Activated CD8-positive, alpha-beta memory T cell treated with anti-CD3 and anti-CD28 coated beads, Interleukin-2, amount 10 ng/mL, durations not matched to agents 7 days and 5 days (primary cell): Measurements from ENCODE around the gene RIN2. TPM values are rescaled to one million over a fixed set of nuclear protein-coding genes. Genes with fewer than 3 reads are reported as not detected.
"Not testable (repeated sequence)": the region's sequence is repeated elsewhere in the genome, so short reads cannot be mapped to it uniquely, and the experiment has no call there.

Experiments used
- ATAC-seq: fragments of 150-1000 bp; cut with Tn5 transposase; one replicate; pipeline ENCODE4 v1.10.0; 2021; ENCODE audit warnings: moderate library complexity
- CTCF ChIA-PET: fragments of 350-600 bp; sonication (Branson Sonifier 250); formaldehyde crosslinking; loops from one replicate; lab custom pipeline; 2021; ENCODE audit warnings: antibody characterized with exemption; lab: Charles Lee
- DNase-seq: peaks from one replicate; pipeline ENCODE4 v3.0.0-alpha.2; 2020
- H3K27ac Mint-ChIP-seq: one replicate; pipeline ENCODE4 v1.8.0; 2021; ENCODE audit warnings: mild to moderate bottlenecking, mixed read lengths
- H3K27me3 Mint-ChIP-seq: one replicate; pipeline ENCODE4 v1.8.0; 2021; ENCODE audit warnings: mixed read lengths
- H3K36me3 Mint-ChIP-seq: one replicate; pipeline ENCODE4 v1.8.0; 2021; ENCODE audit warnings: mild to moderate bottlenecking, mixed read lengths
- H3K4me1 Mint-ChIP-seq: one replicate; pipeline ENCODE4 v1.8.0; 2021; ENCODE audit warnings: mixed read lengths
- H3K4me3 Mint-ChIP-seq: one replicate; pipeline ENCODE4 v1.8.0; 2021; ENCODE audit warnings: mild to moderate bottlenecking, moderate library complexity, mixed read lengths
- H3K9me3 Mint-ChIP-seq: one replicate; pipeline ENCODE4 v1.8.0; 2022; ENCODE audit warnings: low read depth, mixed read lengths
- total RNA-seq, 2 experiments: library from RNA; stranded (reverse); gene quantifications; one replicate each; pipeline ENCODE4 v1.2.3, GENCODE V29; 2021

Gene RIN2
- total RNA-seq, 2 experiments from 2014 or later: not detected

GRCh38 chr20:19791887-19792286 is 33.8 kb downstream of the RIN2 start:
- CTCF ChIA-PET: no interaction called here
- Mint-ChIP-seq H3K36me3 (no peaks in the 10 kb centered on the region), H3K27ac (no peak overlapping the region), H3K9me3 (no peaks in the 10 kb centered on the region), H3K4me3 (no peak overlapping the region), H3K27me3 (peaks cover 21% of the 10 kb centered on the region), H3K4me1 (no peaks in the 10 kb centered on the region)
- ATAC-seq: no peak
- no peak for DNase-seq

GRCh38 chr20:19793716-19794115 is 35.7 kb downstream of the RIN2 start:
- Mint-ChIP-seq H3K4me1 (no peaks in the 10 kb centered on the region), H3K9me3 (no peaks in the 10 kb centered on the region), H3K27ac (no peak overlapping the region), H3K27me3 (peaks cover 17% of the 10 kb centered on the region), H3K36me3 (no peaks in the 10 kb centered on the region), H3K4me3 (no peak overlapping the region)
- DNase-seq: no peak
- CTCF ChIA-PET: no interaction called here
- ATAC-seq: no peak

- CTCF ChIA-PET: no interaction called here
- H3K4me1 Mint-ChIP-seq: no peaks in the 10 kb centered on the region
- no peaks in the 10 kb centered on the region for H3K36me3 Mint-ChIP-seq
- H3K27me3 Mint-ChIP-seq: peaks cover 8% of the 10 kb centered on the region
- no peak for DNase-seq
- H3K27ac Mint-ChIP-seq: no peak overlapping the region
- H3K4me3 Mint-ChIP-seq: no peak overlapping the region
- H3K9me3 Mint-ChIP-seq: no peaks in the 10 kb centered on the region
- ATAC-seq: no peak
These were observed 36.9 kb downstream of the RIN2 start for GRCh38 chr20:19794941-19795340.

GRCh38 chr20:19799325-19799724 is 41.3 kb downstream of the RIN2 start:
- CTCF ChIA-PET: no interaction called here
- Mint-ChIP-seq H3K4me1 (no peaks in the 10 kb centered on the region), H3K27me3 (peaks cover 7% of the 10 kb centered on the region), H3K27ac (no peak overlapping the region), H3K9me3 (no peaks in the 10 kb centered on the region), H3K4me3 (no peak overlapping the region), H3K36me3 (no peaks in the 10 kb centered on the region)
- no peak for ATAC-seq
- no peak for DNase-seq

- DNase-seq: no peak
- CTCF ChIA-PET: no interaction called here
- H3K27me3 Mint-ChIP-seq: peaks cover 7% of the 10 kb centered on the region
- H3K9me3 Mint-ChIP-seq: no peaks in the 10 kb centered on the region
- ATAC-seq: no peak
- H3K36me3 Mint-ChIP-seq: no peaks in the 10 kb centered on the region
- H3K4me1 Mint-ChIP-seq: no peaks in the 10 kb centered on the region
- H3K4me3 Mint-ChIP-seq: no peak overlapping the region
- no peak overlapping the region for H3K27ac Mint-ChIP-seq
These were observed 44.0 kb downstream of the RIN2 start for GRCh38 chr20:19802099-19802491.

- peaks cover 7% of the 10 kb centered on the region for H3K27me3 Mint-ChIP-seq
- CTCF ChIA-PET: no interaction called here
- H3K4me1 Mint-ChIP-seq: no peaks in the 10 kb centered on the region
- H3K36me3 Mint-ChIP-seq: no peaks in the 10 kb centered on the region
- no peak overlapping the region for H3K27ac Mint-ChIP-seq
- no peaks in the 10 kb centered on the region for H3K9me3 Mint-ChIP-seq
- DNase-seq (no peak), ATAC-seq (no peak)
- H3K4me3 Mint-ChIP-seq: no peak overlapping the region
These were observed 44.6 kb downstream of the RIN2 start for GRCh38 chr20:19802492-19803158.

GRCh38 chr20:19806276-19806675 is 48.2 kb downstream of the RIN2 start:
- H3K27me3 Mint-ChIP-seq, H3K36me3 Mint-ChIP-seq, CTCF ChIA-PET, DNase-seq, H3K9me3 Mint-ChIP-seq, H3K27ac Mint-ChIP-seq, ATAC-seq, H3K4me1 Mint-ChIP-seq, H3K4me3 Mint-ChIP-seq: not testable (repeated sequence)

- Mint-ChIP-seq H3K4me3 (no peak overlapping the region), H3K9me3 (no peaks in the 10 kb centered on the region), H3K27ac (no peak overlapping the region), H3K27me3 (peaks cover 7% of the 10 kb centered on the region), H3K36me3 (no peaks in the 10 kb centered on the region), H3K4me1 (peaks cover 7% of the 10 kb centered on the region)
- CTCF ChIA-PET: interaction anchor here (1.2 kb wide), 1 partner anchor 21 kb away, joined by 3 read pairs; no protein-coding TSS in a partner anchor
- no peak for DNase-seq
- no peak for ATAC-seq
These were observed 48.7 kb downstream of the RIN2 start for GRCh38 chr20:19806806-19807190.

- Mint-ChIP-seq H3K4me1 (peaks cover 8% of the 10 kb centered on the region), H3K9me3 (no peaks in the 10 kb centered on the region), H3K27ac (no peak overlapping the region), H3K36me3 (no peaks in the 10 kb centered on the region), H3K4me3 (no peak overlapping the region), H3K27me3 (peaks cover 9% of the 10 kb centered on the region)
- CTCF ChIA-PET: interaction anchor here (0.6 to 1.2 kb wide), 2 partner anchors 21 to 28 kb away, joined by 3 read pairs; no protein-coding TSS in a partner anchor
- DNase-seq (no peak), ATAC-seq (no peak)
These were observed 49.3 kb downstream of the RIN2 start for GRCh38 chr20:19807191-19807945.
